Measurements from ENCODE around the gene CLCN7. TPM values are rescaled to one million over a fixed set of nuclear protein-coding genes. Genes with fewer than 3 reads are reported as not detected.

CLCN7 gene
- total RNA-seq, 1 donor from 2014 or later, result 116 TPM

GRCh38 chr16:1495211-1495888 lies 20.5 kb upstream of the CLCN7 start:
- Histone ChIP-seq H3K36me3 (ENCODE audit: control insufficient read depth, insufficient read depth, low read length) (no peaks in the 10 kb centered on the region), H3K4me3 (ENCODE audit: low read depth, low read length) (no peak overlapping the region), H3K27me3 (ENCODE audit: control insufficient read depth, insufficient read depth, low read length) (no peaks in the 10 kb centered on the region)
- no peak for DNase-seq (ENCODE audit: low read depth)
- TF ChIP-seq, protein P1, sequence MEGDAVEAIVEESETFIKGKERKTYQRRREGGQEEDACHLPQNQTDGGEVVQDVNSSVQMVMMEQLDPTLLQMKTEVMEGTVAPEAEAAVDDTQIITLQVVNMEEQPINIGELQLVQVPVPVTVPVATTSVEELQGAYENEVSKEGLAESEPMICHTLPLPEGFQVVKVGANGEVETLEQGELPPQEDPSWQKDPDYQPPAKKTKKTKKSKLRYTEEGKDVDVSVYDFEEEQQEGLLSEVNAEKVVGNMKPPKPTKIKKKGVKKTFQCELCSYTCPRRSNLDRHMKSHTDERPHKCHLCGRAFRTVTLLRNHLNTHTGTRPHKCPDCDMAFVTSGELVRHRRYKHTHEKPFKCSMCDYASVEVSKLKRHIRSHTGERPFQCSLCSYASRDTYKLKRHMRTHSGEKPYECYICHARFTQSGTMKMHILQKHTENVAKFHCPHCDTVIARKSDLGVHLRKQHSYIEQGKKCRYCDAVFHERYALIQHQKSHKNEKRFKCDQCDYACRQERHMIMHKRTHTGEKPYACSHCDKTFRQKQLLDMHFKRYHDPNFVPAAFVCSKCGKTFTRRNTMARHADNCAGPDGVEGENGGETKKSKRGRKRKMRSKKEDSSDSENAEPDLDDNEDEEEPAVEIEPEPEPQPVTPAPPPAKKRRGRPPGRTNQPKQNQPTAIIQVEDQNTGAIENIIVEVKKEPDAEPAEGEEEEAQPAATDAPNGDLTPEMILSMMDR (IDR thresholded peaks at IDR 0.05; ENCODE audit: insufficient read depth, low read length, poor library complexity, severe bottlenecking), result no peak

- H3K27me3 ChIP-seq (ENCODE audit: control insufficient read depth, insufficient read depth, low read length), result no peaks in the 10 kb centered on the region
- no peak overlapping the region for H3K4me3 ChIP-seq (ENCODE audit: low read depth, low read length)
- DNase-seq (ENCODE audit: low read depth), result no peak
- TF ChIP-seq, protein P1 (IDR thresholded peaks at IDR 0.05; ENCODE audit: insufficient read depth, low read length, poor library complexity, severe bottlenecking), result no peak
- H3K36me3 ChIP-seq (ENCODE audit: control insufficient read depth, insufficient read depth, low read length), result no peaks in the 10 kb centered on the region
Observed at GRCh38 chr16:1494711-1495110, 19.9 kb upstream of the CLCN7 start.

GRCh38 chr16:1494129-1494640 lies 19.4 kb upstream of the CLCN7 start:
- Histone ChIP-seq H3K36me3 (ENCODE audit: control insufficient read depth, insufficient read depth, low read length) (no peaks in the 10 kb centered on the region), H3K4me3 (ENCODE audit: low read depth, low read length) (peak overlapping the region; percentile 85), H3K27me3 (ENCODE audit: control insufficient read depth, insufficient read depth, low read length) (no peaks in the 10 kb centered on the region)
- no peak for DNase-seq (ENCODE audit: low read depth)
- TF ChIP-seq, protein P1 (IDR thresholded peaks at IDR 0.05; ENCODE audit: insufficient read depth, low read length, poor library complexity, severe bottlenecking), result peak; percentile 57

- H3K36me3 ChIP-seq (ENCODE audit: control insufficient read depth, insufficient read depth, low read length), result no peaks in the 10 kb centered on the region
- TF ChIP-seq, protein P1 (IDR thresholded peaks at IDR 0.05; ENCODE audit: insufficient read depth, low read length, poor library complexity, severe bottlenecking), result no peak
- DNase-seq (ENCODE audit: low read depth), result no peak
- no peaks in the 10 kb centered on the region for H3K27me3 ChIP-seq (ENCODE audit: control insufficient read depth, insufficient read depth, low read length)
- H3K4me3 ChIP-seq (ENCODE audit: low read depth, low read length), result peak overlapping the region; percentile 85
Observed at GRCh38 chr16:1493746-1494094, 18.9 kb upstream of the CLCN7 start.

DNA sequence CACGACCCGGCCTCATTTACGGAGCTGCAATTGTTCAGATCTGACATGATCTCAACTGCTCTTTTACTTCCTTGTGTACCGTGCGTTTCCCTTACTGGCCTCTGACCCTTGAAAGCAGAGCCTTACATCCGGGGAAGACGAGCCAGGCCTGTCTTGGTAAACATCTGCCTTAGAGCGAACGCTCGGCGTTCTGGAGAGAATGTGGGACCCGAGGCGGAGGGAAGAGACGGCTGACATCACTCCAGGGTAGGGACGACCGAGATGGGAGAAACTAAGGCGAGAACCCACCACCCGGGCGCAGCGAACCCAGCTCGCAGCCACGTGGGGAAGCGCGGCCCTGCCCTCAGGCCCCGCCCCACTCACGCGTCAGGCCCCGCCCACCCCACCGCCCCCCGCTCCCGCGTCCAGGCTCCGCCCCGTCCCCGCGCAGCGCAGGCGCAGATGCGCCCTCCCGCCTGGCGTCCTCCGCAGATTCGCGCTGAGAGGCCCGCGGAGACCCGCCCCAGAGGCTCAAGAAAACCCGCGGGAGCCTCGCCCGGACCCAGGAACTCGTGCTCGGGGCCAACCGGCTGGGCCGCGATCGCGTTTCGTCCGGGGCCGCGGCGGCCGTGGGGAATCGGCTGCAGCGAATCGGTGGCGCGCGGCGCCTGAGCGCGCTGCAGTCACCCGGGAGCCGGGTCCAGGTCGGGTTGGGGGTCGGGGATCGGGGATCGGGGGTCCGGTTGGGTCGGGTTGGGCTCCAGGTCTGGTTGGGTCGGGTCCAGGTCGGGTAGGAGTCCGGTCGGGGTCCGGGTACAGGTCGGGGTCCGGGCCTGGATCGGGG lies 18.3 kb upstream of the CLCN7 start, which contains the start of gene TELO2:
Gene TELO2 (plus strand): TSS at position 438 of the 823 bp plus-strand sequence. CDS start 922 bp downstream, outside the sequence.
- peak within 1 kb of the TSS; percentile 85 for H3K4me3 ChIP-seq (ENCODE audit: low read depth, low read length)
- TF ChIP-seq, protein P1 (IDR thresholded peaks at IDR 0.05; ENCODE audit: insufficient read depth, low read length, poor library complexity, severe bottlenecking), result no peak
- H3K27me3 ChIP-seq (ENCODE audit: control insufficient read depth, insufficient read depth, low read length), result no peaks in the 10 kb centered on the region
- DNase-seq (ENCODE audit: low read depth), result no peak
- no peaks in the 10 kb centered on the region for H3K36me3 ChIP-seq (ENCODE audit: control insufficient read depth, insufficient read depth, low read length)

Data from kidney epithelial cell (primary cell).